T follicular helper cell (primary cell): Measurements from ENCODE around the gene PDE7B.

Source experiments
- DNase-seq: peaks from one replicate; pipeline ENCODE4 v3.0.0-alpha.2; 2020; ENCODE audit warnings: low read depth

The PDE7B gene

GRCh38 chr6:136149311-136149710, 297.8 kb downstream of the PDE7B start:
- no peak for DNase-seq

GRCh38 chr6:136150961-136151360, 299.5 kb downstream of the PDE7B start:
- DNase-seq = no peak

- DNase-seq = no peak
Observed at GRCh38 chr6:136153707-136154375, 302.3 kb downstream of the PDE7B start.

- DNase-seq = no peak
Observed at GRCh38 chr6:136155191-136155590, 303.7 kb downstream of the PDE7B start.

- DNase-seq = no peak
Observed at GRCh38 chr6:136157743-136158142, 306.2 kb downstream of the PDE7B start.

- no peak for DNase-seq
Observed at GRCh38 chr6:136158387-136158821, 306.9 kb downstream of the PDE7B start.

- no peak for DNase-seq
Observed at GRCh38 chr6:136158971-136159370, 307.5 kb downstream of the PDE7B start.

- DNase-seq = no peak
Observed at GRCh38 chr6:136160250-136160649, 308.7 kb downstream of the PDE7B start.

- no peak for DNase-seq
Observed at GRCh38 chr6:136161950-136162349, 310.4 kb downstream of the PDE7B start.

- no peak for DNase-seq
Observed at GRCh38 chr6:136163260-136163659, 311.8 kb downstream of the PDE7B start.

GRCh38 chr6:136166815-136167214, 315.3 kb downstream of the PDE7B start:
- no peak for DNase-seq

- no peak for DNase-seq
Observed at GRCh38 chr6:136169394-136170148, 318.1 kb downstream of the PDE7B start.

- DNase-seq = no peak
Observed at GRCh38 chr6:136171231-136171630, 319.7 kb downstream of the PDE7B start.

GRCh38 chr6:136173519-136174507, 322.3 kb downstream of the PDE7B start:
- DNase-seq = no peak

- DNase-seq = no peak
Observed at GRCh38 chr6:136174510-136174909, 323.0 kb downstream of the PDE7B start.

- no peak for DNase-seq
Observed at GRCh38 chr6:136175873-136176272, 324.4 kb downstream of the PDE7B start.

- DNase-seq = no peak
Observed at GRCh38 chr6:136178749-136179148, 327.2 kb downstream of the PDE7B start.

- DNase-seq = no peak
Observed at GRCh38 chr6:136180704-136181511, 329.4 kb downstream of the PDE7B start.

GRCh38 chr6:136181512-136181833, 330.0 kb downstream of the PDE7B start:
- no peak for DNase-seq

GRCh38 chr6:136181861-136182260, 330.4 kb downstream of the PDE7B start:
- DNase-seq = no peak

- no peak for DNase-seq
Observed at GRCh38 chr6:136184738-136185137, 333.2 kb downstream of the PDE7B start.

- no peak for DNase-seq
Observed at GRCh38 chr6:136186363-136186762, 334.9 kb downstream of the PDE7B start.
